GM18511 (cell line): ENCODE results near the gene YIF1A.
"Not testable (repeated sequence)": the region's sequence is repeated elsewhere in the genome, so short reads cannot be mapped to it uniquely, and the experiment has no call there.

Experiments used
- ATAC-seq: cut with Tn5 transposase; IDR thresholded peaks from one replicate; pipeline ENCODE4 v1.9.1; 2021; ENCODE audit warnings: mild to moderate bottlenecking, moderate library complexity; ENCODE audit not compliant: unreplicated experiment

Gene YIF1A

DNA sequence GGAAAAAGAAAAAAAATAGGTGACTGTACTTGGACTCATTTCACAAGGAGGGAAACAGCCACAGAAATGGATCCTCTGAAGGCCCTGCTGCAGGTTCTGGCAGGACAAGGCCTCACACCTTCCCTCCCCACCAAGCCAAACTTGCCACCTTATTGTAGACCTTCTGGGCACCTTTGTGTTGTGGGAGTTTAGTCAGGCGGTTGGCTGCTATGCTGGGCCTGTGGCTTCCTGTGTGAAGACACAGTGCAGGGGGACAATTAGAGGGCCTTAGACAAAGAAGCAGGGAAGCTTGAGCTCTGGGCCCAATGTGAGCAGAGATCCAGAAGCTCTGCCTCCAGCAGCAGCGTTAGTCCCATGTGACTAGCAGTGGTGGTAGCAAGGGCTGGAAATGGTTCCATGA, 16.3 kb downstream of the YIF1A start:
- no peak for ATAC-seq

DNA sequence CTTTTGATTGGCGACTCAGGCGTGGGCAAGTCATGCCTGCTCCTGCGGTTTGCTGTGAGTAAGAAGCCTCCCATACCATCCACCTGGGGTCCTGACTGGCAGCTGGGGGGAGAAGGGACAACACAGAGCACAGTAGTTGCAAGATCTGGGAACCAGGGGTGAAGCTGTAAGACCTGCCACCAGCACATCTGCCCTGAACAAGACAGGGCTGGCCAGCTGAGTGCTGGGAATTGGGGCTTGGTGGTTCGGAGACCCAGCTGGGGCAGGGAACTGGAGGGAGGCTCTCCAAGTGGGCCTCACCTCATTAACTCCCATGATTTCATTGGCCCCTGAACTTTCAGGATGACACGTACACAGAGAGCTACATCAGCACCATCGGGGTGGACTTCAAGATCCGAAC, 17.1 kb downstream of the YIF1A start:
- ATAC-seq: no peak

DNA sequence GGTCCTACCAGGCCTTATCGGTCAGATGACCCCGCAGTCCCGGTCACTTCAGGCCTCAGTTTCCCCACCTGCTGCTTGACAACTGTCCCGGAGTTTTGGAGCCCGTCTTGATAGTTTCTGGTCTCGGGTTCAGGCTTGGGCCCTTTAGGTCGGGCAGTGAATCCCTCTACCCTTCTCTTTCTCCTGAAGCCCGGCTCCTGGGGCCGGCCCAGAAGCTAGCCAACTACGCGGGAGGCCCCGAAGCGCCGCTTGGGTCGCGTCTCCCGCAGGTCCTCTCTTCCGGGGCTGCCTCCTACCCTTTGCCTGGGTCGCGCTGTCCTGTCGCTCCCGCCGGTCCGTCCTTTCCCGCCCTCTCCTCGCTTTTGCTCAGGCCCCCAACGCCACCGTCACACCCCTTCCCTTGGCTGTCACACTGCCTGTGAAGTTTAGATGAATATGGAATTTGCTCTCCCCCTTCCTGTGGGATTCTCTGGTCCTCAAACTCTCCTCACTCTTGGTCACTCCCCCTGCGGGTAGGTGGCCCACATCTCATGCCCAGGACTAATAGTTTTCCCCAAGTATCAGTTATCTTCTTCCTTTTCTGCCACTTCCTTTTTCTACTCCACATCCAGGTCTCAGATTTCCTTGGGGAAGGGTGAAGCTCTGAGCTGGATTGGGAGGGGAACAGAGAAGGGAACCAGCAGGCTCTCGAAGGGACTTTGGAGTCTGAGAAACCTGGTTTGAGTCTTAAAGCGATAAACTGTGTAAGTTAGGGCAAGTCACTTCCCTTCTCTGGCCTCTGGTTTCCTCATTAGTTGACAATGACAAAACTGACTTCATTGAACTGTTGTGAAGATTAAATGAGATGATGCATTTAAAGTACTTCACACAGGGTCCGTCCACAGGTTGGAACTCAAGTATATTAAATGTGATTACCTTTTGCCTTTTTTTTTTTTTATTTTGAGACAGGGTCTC, 19.7 kb downstream of the YIF1A start:
- no peak for ATAC-seq

DNA sequence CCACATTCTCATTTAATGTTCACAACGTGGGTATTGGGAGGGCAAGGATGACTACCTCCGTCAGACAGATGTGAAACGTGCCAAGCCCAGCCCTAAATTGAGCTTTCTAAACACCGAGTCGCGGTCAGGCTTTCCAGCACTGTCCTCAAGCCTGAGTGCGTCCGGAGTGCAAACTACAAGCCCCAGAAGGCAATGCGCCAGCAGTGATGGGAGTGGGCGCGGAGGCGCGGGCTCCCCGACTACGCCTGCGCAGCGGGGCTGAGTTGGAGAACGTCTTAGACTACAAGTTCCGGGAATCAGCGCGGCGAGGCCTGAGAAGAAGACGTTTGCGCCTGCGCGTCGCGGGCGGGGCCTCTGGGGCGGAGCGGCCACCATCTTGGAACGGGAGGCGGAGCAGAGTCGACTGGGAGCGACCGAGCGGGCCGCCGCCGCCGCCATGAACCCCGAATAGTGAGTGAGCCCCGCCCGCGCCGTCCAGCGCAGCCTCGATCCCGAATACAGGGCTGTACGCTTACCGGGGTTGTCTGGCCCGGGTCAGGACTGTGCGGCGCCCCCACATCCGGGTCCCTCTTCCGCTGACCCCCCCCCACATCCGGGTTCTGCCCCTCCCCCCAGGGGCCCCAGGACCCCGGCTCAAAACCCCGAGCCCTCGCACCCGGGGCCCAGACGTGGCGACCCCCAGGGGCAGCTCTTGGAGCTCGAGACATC, 20.5 kb downstream of the YIF1A start, which contains the start of gene RAB1B:
Gene RAB1B (plus strand): TSS at position 396 of the 708 bp plus-strand sequence. CDS start 41 bp downstream, at position 437.
- peak; percentile 77 for ATAC-seq

DNA sequence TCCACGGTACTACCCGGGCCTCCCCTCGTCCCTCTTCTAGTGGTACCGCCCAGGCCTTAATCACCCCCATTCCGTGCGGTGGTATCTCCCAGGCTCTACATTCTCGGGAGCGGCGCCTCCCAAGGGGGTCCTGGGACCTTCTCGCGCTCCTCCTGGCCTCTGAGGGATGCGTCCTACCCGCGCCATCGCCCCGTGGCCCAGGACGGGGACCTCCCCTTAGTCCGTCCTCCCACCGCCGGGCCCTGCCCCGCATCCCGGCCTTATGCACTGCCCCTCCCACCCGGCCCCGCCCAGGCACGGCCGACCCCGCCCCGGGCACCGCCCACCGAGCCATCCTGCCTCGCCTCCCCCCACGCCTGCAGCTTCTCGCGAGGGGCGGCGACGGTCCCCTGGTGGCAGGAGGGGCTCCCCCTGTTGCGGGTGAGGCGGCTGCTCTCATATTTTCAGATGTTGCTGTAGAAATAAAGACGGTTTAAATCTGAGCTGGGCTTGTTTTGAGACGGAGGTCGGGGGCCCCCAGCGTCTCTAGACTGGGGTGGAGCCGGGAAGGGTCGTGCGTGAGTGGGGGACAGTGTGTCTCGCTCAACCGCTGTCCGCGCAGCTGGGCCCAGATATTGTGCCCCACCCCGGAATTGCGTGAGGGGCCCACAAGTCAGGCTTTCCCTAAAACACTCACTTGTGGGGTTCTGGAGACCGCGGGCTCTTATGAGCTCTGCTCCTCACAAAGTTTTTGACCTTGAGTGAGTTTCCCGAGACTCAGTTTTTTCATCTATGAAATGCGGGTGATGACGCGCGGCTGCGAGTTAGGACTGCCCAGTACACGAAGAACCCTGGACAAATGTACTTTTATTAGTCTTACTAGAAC, 21.3 kb downstream of the YIF1A start:
- peak; percentile 58 for ATAC-seq

DNA sequence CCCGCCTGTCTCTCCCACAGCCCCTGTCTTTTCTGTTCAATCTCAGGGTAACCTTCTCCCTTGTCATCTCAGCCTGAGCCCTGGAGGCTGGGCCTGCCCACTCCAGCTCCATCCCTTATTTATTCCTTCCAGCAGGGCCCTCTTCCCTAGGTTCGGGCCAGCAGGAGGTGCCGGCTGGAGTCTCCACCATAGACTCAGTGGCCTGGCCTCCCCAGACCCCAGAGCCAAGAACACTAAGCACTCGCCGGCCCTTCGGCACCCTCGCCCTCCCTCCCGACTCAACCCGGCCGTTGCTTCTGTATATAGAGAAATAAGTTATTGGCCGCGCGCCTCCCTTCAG, 21.9 kb downstream of the YIF1A start:
- no peak for ATAC-seq

DNA sequence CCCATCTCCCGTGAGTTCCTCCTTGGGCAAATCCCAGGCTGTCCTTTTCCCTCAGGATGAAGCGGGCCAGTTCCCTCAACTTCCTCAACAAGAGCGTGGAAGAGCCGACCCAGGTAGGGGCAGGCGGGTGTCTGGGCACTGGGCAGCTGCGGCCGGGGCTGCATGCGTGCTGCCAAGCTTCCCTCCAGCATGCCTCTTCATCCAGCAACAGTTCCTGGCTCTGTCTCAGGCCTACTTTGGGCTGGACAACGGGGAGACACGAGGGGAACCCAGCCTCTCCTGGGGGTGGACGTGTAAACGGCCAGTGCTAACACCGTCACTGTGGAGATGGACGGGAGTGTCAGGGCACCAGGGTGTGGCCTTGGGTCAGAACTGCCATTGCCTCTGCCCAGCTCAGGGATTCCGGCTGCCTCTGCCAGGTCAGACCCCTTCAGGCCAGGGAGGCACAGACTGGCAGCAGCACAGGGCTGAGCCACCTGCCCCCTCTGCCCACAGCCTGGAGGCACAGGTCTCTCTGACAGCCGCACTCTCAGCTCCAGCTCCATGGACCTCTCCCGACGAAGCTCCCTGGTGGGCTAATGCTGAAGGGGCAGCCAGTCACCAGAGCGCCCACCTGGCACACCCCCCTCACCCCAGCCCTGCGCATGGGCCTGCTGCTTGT, 22.4 kb downstream of the YIF1A start:
- ATAC-seq: no peak

DNA sequence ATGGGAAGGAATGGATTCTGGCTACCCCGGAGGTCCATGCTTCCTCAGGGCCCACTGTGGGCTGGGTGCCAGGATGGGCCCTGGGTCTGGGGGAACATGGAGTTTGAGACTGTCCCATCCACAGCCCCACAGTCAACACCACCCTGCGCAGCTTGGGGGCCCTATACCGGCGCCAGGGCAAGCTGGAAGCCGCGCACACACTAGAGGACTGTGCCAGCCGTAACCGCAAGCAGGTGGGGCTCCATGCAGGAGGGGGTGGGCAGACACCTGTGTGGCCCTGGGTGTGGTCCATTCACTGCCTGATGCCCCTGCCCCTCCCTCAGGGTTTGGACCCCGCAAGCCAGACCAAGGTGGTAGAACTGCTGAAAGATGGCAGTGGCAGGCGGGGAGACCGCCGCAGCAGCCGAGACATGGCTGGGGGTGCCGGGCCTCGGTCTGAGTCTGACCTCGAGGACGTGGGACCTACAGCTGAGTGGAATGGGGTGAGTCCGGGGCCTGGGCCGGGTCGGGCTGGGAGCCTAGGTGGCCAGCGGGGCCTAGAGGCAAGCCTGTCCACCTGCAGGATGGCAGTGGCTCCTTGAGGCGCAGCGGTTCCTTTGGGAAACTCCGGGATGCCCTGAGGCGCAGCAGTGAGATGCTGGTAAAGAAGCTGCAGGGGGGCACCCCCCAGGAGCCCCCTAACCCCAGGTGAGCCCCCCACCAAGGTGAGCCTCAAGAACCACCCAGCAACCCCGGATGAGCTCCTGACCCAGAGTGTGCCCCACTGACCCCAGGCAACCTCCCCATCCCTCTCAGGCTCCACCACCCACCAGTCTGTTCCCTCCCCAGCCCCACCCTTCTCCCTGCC, 23.2 kb downstream of the YIF1A start:
- ATAC-seq: no peak

DNA sequence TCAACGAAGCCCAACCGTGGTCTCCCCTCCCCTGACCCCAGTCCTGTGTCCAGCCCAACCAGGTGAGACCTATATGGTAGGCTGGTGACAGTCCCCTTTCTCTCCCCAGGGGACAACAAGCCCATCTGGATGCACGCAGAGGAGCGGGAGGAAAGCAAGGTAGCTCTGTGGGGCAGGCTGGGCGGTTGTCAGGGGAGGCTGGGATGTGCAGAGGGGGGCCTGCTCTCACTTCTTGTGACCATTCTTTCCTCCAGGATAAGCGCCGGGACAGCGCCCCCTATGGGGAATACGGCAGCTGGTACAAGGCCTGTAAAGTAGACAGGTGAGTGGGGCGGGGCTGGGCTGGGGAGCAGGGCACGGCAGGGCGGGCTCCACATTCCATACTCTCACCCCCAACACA, 24.0 kb downstream of the YIF1A start:
- ATAC-seq: no peak

DNA sequence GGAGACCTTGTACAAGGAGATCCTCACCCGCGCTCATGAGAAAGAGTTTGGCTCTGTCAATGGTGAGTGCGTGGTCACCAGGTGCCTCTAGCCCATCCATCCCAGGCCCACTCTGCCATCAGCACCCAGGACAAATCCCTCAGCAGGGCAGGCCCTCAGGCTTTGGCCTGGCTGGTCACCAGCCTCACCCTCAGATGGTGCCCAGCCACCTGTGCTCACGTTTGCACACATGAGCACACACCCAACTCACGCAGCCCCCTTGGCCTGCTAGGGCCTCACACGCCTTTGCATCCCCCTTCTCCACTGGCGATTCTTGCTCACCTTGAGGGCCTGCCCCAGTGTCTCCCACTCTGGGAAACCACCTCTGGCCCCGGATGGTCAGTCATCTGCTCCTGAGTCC, 24.6 kb downstream of the YIF1A start:
- no peak for ATAC-seq

DNA sequence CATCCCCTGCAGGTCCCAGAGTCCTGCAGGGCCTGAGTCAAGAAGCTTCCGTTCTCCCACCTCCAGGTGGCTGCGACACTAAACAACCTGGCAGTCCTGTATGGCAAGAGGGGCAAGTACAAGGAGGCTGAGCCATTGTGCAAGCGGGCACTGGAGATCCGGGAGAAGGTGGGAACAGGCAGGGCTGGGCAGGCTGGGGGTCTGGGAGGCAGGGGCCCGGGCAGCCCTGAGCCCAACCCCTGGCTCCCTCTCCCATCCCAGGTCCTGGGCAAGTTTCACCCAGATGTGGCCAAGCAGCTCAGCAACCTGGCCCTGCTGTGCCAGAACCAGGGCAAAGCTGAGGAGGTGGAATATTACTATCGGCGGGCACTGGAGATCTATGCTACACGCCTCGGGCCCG, 25.2 kb downstream of the YIF1A start:
- no peak for ATAC-seq

DNA sequence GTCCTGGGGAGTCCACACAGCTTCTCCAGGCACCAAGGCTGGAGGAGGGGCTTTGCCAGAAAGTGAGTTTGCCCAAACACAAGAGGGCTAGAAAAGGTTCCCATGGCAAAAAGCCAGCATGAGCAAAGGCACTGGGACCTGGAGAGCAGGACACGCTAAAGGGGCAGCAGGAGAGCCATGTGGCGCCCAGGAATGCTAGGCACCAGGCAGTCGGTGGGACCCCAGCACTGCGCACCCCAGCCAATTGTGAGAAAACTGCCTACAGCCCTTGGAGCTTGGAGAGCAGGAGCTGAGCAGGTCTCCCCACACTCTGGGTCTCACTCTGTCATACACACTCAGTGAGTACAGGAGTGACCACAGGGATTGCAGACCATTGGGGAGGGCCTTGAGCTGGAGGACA, 25.7 kb downstream of the YIF1A start:
- no peak for ATAC-seq

DNA sequence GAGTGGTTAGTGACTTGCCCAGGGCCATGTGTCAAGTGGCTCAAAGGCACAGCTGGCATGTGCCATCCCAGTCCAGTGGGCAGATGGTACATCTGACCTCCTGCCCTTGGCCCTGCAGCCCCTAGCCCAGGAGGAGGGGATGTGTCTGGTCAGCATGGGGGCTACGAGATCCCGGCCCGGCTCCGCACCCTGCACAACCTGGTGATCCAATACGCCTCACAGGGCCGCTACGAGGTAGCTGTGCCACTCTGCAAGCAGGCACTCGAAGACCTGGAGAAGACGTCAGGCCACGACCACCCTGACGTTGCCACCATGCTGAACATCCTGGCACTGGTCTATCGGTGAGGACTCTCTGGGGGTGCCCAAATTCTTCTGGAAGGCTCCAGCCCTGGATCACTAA, 26.2 kb downstream of the YIF1A start:
- ATAC-seq: no peak

DNA sequence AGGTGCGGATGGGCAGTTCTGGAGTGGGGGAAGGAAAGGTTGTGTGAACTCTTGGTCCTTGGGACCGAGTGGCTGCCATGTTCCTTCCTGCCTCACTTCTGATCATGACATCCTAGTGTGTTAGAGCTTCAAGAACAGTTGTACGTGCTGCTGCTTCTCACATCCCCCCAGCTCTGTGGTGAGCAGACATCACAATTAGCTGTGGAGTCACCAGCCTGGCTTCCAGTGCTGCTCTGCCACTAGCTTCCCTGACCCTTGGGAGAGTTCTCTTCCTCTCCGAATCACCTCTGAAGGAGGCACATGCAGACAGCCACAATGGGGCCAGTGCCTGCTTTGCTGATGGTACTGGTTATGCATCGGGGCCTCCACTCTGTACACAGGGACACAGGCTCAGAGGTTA, 26.8 kb downstream of the YIF1A start:
- no peak for ATAC-seq

DNA sequence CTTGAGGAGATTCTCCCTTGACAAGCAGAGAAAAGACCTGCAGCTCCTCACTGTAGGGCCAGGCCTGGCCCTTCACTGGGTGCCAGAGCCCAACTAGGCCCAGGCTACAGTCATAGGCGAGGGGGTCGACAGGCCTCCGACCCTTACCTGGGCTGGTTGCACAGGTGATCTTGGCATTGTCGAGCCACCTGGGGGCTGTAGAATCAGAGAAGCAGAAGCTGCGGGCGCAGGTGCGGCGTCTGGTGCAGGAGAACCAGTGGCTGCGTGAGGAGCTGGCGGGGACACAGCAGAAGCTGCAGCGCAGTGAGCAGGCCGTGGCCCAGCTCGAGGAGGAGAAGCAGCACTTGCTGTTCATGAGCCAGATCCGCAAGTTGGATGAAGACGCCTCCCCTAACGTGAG, 27.4 kb downstream of the YIF1A start:
- ATAC-seq: no peak

DNA sequence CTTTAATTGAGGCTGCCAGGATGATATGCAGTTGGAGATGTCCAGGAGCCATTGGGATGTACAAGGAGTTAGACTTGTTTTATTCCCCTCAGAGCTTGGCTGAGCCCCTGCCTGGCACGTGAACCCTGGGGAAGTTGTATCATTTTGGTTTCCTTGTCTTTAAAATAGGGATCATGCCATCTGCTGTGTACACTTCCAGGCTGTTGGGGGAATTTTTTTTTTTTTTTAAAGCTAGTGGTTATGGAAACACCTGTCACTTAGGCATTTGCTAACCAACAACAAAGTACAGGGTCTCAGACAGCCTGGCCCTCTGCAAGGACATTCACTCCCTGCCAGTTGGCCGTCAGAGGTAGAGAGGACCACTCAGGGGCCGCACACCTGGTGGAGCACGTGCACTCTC, 29.0 kb downstream of the YIF1A start:
- ATAC-seq: no peak

DNA sequence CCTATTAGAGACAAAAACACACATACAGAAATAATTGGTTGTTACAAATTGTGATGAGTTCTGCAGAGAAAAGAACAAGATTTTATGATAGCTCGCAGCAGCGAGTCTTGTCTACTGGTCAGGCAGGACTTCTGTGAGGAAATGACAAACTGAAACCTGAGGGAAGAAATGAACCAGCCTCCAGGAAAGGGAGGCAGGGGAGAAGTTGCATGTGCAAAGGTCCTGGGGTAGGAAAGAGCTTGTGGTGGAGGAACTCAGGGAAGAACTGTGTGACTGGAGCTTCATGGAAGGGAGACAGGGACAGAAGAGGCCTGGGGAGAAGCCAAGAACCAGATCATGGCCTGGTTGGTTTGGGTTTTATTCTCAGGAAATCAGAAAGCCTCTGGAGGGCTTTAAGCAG, 29.7 kb downstream of the YIF1A start:
- no peak for ATAC-seq

DNA sequence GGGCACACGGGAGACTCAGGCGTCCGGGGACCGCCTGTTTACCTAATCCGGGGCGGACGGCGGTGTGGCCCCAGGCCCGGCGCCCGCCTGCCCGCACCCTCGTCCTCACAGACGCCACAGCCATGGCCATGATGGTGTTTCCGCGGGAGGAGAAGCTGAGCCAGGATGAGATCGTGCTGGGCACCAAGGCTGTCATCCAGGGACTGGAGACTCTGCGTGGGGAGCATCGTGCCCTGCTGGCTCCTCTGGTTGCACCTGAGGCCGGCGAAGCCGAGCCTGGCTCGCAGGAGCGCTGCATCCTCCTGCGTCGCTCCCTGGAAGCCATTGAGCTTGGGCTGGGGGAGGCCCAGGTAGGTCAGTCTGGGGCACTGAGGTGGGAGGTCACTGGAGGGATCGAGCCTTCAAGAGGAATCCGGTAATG, 30.5 kb downstream of the YIF1A start:
- ATAC-seq: no peak

DNA sequence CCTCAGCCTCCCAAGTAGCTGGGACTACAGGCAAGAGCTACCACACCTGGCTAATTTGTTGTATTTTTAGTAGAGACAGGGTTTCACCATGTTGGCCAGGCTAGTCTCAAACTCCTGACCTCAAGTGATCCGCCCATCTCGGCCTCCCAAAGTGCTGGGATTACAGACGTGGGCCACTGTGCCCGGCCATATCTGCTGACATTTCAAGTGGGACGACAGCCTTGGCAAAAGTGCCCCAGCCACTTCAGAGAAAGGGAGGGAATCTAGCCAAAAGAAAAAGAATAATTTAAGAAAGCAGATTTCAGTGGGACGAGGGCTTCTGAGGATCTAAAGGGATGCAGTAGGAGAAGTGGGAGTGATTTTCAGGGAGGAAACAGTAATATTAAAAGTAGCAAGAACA, 35.9 kb downstream of the YIF1A start:
- ATAC-seq: not testable (repeated sequence)

DNA sequence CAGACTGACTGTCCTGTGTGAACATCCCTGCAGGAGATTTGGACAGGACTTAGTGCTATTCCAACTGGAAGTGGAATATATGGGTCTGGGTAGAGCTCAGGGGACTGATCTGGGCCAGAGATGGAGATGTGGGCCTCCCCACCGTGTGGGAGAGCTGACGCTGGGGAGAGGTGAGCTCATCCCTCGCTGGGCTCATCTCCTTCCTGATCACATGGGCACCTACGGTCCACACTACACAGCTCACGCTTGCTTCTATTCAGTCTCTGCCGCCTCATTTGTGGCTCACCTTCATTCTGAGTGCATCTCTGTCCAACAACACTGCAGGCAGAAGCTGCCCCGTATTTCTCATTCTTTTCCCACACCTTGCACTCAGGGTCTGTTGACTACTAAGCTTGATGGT, 37.1 kb downstream of the YIF1A start:
- ATAC-seq: no peak
